NT2/D1 (cell line): ENCODE data around the gene C1orf35.

Experiments
- SUZ12 ChIP-seq: IDR thresholded peaks from 2 replicates; pipeline ENCODE4 v1.6.1; 2011; ENCODE audit not compliant: insufficient read length, insufficient read depth; ENCODE audit errors: extremely low read depth
- ZNF274 ChIP-seq: IDR thresholded peaks from 2 replicates; pipeline ENCODE4 v1.6.1; 2011; ENCODE audit warnings: mild to moderate bottlenecking, low read depth, low read length

DNA sequence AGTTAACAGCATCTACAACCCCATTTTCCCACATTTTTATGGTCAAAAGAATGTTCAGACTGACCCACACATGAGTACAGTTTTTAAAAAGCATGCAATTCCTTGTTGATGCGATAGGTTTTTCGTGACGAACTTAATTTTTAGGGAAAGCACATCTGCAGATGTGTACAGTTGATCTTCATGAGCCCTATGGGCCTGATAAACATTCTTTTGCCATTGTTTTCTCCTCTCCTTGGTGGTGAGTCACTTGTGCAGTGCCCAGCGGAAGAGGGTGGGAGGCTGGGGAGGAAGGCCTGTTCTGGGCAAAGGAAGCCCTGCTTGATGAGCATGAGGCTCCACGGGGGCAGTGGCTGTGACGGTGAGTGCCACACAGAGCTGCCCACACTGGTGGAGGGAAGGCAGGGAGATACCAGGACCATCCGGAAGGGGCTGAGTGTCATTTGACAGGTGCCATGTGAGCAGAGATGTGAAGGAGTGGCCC lies 15.3 kb downstream of the C1orf35 start:
- TF ChIP-seq SUZ12 (no peak), ZNF274 (no peak)
